Parathyroid adenoma (tissue), 2 donors: ENCODE results near the gene LRP1B.

Experiments
- H2AFZ ChIP-seq: fragments of 300-600 bp; sonication (generic); one replicate; pipeline ENCODE4 v1.7.0; 2017; ENCODE audit warnings: antibody characterized with exemption, mild to moderate bottlenecking
- H3K27ac ChIP-seq: fragments of 300-600 bp; sonication (generic); one replicate; pipeline ENCODE4 v1.7.0; 2017
- H3K27me3 ChIP-seq: fragments of 300-600 bp; sonication (generic); one replicate; pipeline ENCODE4 v1.7.0; 2017; ENCODE audit warnings: low read length; ENCODE audit not compliant: control insufficient read depth, insufficient read depth
- H3K36me3 ChIP-seq: fragments of 300-600 bp; sonication (generic); one replicate; pipeline ENCODE4 v1.7.0; 2017; ENCODE audit warnings: low read length; ENCODE audit not compliant: control insufficient read depth, insufficient read depth
- H3K4me1 ChIP-seq: fragments of 300-600 bp; sonication (generic); one replicate; pipeline ENCODE4 v1.7.0; 2017; ENCODE audit warnings: control low read depth
- H3K4me2 ChIP-seq: fragments of 300-600 bp; sonication (generic); one replicate; pipeline ENCODE4 v1.7.0; 2017; ENCODE audit warnings: low read length
- H3K4me3 ChIP-seq: fragments of 300-600 bp; sonication (generic); one replicate; pipeline ENCODE4 v1.7.0; 2017; ENCODE audit warnings: low read depth, low read length
- H3K79me2 ChIP-seq: fragments of 300-600 bp; sonication (generic); one replicate; pipeline ENCODE4 v1.7.0; 2017; ENCODE audit warnings: control low read depth
- H3K9ac ChIP-seq: fragments of 300-600 bp; sonication (generic); one replicate; pipeline ENCODE4 v1.7.0; 2017; ENCODE audit warnings: mild to moderate bottlenecking
- H3K9me3 ChIP-seq: fragments of 300-600 bp; sonication (generic); one replicate; pipeline ENCODE4 v1.7.0; 2017; ENCODE audit warnings: low read length; ENCODE audit not compliant: control insufficient read depth
- CTCF ChIP-seq: fragments of 300-600 bp; sonication (generic); IDR thresholded peaks from one replicate; pipeline ENCODE4 v1.7.0; 2017; ENCODE audit warnings: antibody characterized with exemption, mild to moderate bottlenecking
- donor health status: primary hyperparathyroidism.

Gene LRP1B

GRCh38 chr2:141699573-141699972 is 431.2 kb downstream of the LRP1B start:
- no peak for TF ChIP-seq CTCF
- Histone ChIP-seq H3K9me3 (no peaks in the 10 kb centered on the region), H3K27me3 (no peaks in the 10 kb centered on the region), H3K4me3 (no peak overlapping the region), H3K36me3 (no peaks in the 10 kb centered on the region), H3K4me1 (peaks cover 3% of the 10 kb centered on the region), H3K4me2 (no peak overlapping the region), H2AFZ (no peak overlapping the region), H3K79me2 (no peaks in the 10 kb centered on the region), H3K9ac (no peak overlapping the region), H3K27ac (no peak overlapping the region)

DNA sequence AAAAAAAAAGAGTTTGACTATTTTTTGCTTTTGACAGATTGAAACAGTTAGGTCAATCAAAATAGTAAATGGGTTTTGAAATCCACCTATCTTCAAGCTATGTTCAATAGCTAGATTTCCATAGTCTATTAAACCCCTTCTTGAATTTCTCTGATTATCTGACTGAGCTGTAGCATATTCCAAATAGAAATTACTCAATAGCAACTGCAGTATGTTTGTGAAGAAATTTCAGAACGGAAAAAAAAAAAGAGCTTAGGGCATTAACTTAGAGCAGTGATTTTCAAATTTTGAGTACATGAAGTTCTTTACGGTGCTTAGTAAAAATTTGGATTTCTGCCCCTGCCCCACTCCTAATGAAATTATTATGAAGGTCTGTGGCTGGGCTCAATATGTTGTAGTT is 432.3 kb downstream of the LRP1B start:
- Histone ChIP-seq H3K79me2 (no peaks in the 10 kb centered on the region), H3K4me2 (no peak overlapping the region), H3K9me3 (no peaks in the 10 kb centered on the region), H3K4me1 (peaks cover 3% of the 10 kb centered on the region), H3K9ac (no peak overlapping the region), H3K27me3 (no peaks in the 10 kb centered on the region), H3K27ac (no peak overlapping the region), H3K4me3 (no peak overlapping the region), H3K36me3 (no peaks in the 10 kb centered on the region), H2AFZ (no peak overlapping the region)
- TF ChIP-seq CTCF, result no peak

DNA sequence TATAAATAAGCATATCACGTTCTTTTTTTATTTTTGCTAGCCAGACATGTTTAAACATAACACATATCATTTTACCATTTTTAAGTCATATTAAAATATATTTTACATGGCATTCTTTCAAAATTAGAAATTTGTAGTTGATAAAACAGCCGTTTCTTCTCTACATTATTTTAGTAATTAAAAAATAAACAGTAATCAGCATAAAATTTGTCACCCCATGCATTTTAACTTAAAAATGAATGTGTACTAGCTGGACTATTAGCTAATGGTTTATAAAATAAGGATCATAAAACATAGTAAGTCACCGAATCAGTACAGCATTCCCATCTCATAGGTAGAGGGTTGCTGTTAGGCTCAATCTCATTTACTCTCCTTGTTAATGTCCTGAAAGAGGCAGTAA is 433.8 kb downstream of the LRP1B start:
- H3K4me2 ChIP-seq, result no peak overlapping the region

GRCh38 chr2:141694180-141694579 is 436.6 kb downstream of the LRP1B start:
- Histone ChIP-seq H2AFZ (no peak overlapping the region), H3K79me2 (no peaks in the 10 kb centered on the region), H3K27ac (no peak overlapping the region), H3K4me1 (no peaks in the 10 kb centered on the region), H3K4me3 (no peak overlapping the region), H3K9me3 (no peaks in the 10 kb centered on the region), H3K27me3 (no peaks in the 10 kb centered on the region), H3K4me2 (no peak overlapping the region), H3K9ac (no peak overlapping the region), H3K36me3 (no peaks in the 10 kb centered on the region)
- no peak for TF ChIP-seq CTCF

More for the DNA sequence above, 433.8 kb downstream of the LRP1B start:
- no peak overlapping the region for H3K4me3 ChIP-seq
- H3K27me3 ChIP-seq, result no peaks in the 10 kb centered on the region
- no peaks in the 10 kb centered on the region for H3K79me2 ChIP-seq
- no peak overlapping the region for H2AFZ ChIP-seq
- peaks cover 3% of the 10 kb centered on the region for H3K4me1 ChIP-seq
- H3K9me3 ChIP-seq, result no peaks in the 10 kb centered on the region
- no peak for TF ChIP-seq CTCF
- no peak overlapping the region for H3K9ac ChIP-seq
- H3K27ac ChIP-seq, result no peak overlapping the region
- no peaks in the 10 kb centered on the region for H3K36me3 ChIP-seq

GRCh38 chr2:141692829-141693228 is 438.0 kb downstream of the LRP1B start:
- H3K36me3 ChIP-seq, result no peaks in the 10 kb centered on the region
- H3K9me3 ChIP-seq, result no peaks in the 10 kb centered on the region
- TF ChIP-seq CTCF, result no peak
- no peak overlapping the region for H3K9ac ChIP-seq
- H3K79me2 ChIP-seq, result no peaks in the 10 kb centered on the region
- H3K4me1 ChIP-seq, result no peaks in the 10 kb centered on the region
- H2AFZ ChIP-seq, result no peak overlapping the region
- no peak overlapping the region for H3K4me2 ChIP-seq
- H3K27me3 ChIP-seq, result no peaks in the 10 kb centered on the region
- no peak overlapping the region for H3K27ac ChIP-seq
- H3K4me3 ChIP-seq, result no peak overlapping the region
